ENCODE results near the gene SF3B3. TPM values are rescaled to one million over a fixed set of nuclear protein-coding genes. Genes with fewer than 3 reads are reported as not detected.
"Not testable (repeated sequence)": the region's sequence is repeated elsewhere in the genome, so short reads cannot be mapped to it uniquely, and the experiment has no call there.

Gene SF3B3
- total RNA-seq, 2 donors from 2014 or later = 394 to 560 TPM

- peak overlapping the region; percentile 11 to 62 for H3K27ac Mint-ChIP-seq
- H3K9me3 Mint-ChIP-seq = no peaks in the 10 kb centered on the region
- H3K27me3 Mint-ChIP-seq = no peaks in the 10 kb centered on the region
- DNase-seq (ENCODE audit: low spot score) (no peak), ATAC-seq (no peak)
- H3K4me1 Mint-ChIP-seq (ENCODE audit: low read depth in 2 of 2) = peaks cover 46 to 47% of the 10 kb centered on the region in 2 donors
- peaks cover 50% of the 10 kb centered on the region for H3K36me3 Mint-ChIP-seq
- H3K4me3 Mint-ChIP-seq = peak overlapping the region; percentile 99
Observed at GRCh38 chr16:70526403-70526802, 2.8 kb downstream of the SF3B3 start.

GRCh38 chr16:70527315-70527996 lies 3.8 kb downstream of the SF3B3 start:
- Mint-ChIP-seq H3K27ac (peak overlapping the region; percentile 11 to 62), H3K9me3 (no peaks in the 10 kb centered on the region), H3K4me1 (ENCODE audit: low read depth in 2 of 2) (peaks cover 42 to 43% of the 10 kb centered on the region in 2 donors), H3K36me3 (peaks cover 52% of the 10 kb centered on the region), H3K27me3 (no peaks in the 10 kb centered on the region), H3K4me3 (peak overlapping the region; percentile 99)
- no peak for ATAC-seq
- DNase-seq (ENCODE audit: low spot score) = no peak

GRCh38 chr16:70529051-70529777 lies 5.6 kb downstream of the SF3B3 start:
- Mint-ChIP-seq H3K9me3 (no peaks in the 10 kb centered on the region), H3K36me3 (peaks cover 57% of the 10 kb centered on the region), H3K4me1 (ENCODE audit: low read depth in 2 of 2) (peaks cover 34 to 43% of the 10 kb centered on the region in 2 donors), H3K27ac (peak overlapping the region in 1 of 2 donors; percentile 12), H3K4me3 (peak overlapping the region; percentile 64), H3K27me3 (no peaks in the 10 kb centered on the region)
- DNase-seq (ENCODE audit: low spot score) (no peak), ATAC-seq (no peak)

- H3K4me1 Mint-ChIP-seq (ENCODE audit: low read depth in 2 of 2) = peaks cover 34 to 45% of the 10 kb centered on the region in 2 donors
- H3K27me3 Mint-ChIP-seq; H3K4me3 Mint-ChIP-seq; ATAC-seq; H3K9me3 Mint-ChIP-seq; DNase-seq (ENCODE audit: low spot score); H3K27ac Mint-ChIP-seq: not testable (repeated sequence)
- peaks cover 59% of the 10 kb centered on the region for H3K36me3 Mint-ChIP-seq
Observed at GRCh38 chr16:70529954-70530353, 6.3 kb downstream of the SF3B3 start.

- DNase-seq (ENCODE audit: low spot score) (no peak), ATAC-seq (no peak)
- Mint-ChIP-seq H3K27ac (no peak overlapping the region), H3K4me1 (ENCODE audit: low read depth in 2 of 2) (peaks cover 9 to 22% of the 10 kb centered on the region in 2 donors), H3K9me3 (no peaks in the 10 kb centered on the region), H3K4me3 (no peak overlapping the region), H3K27me3 (no peaks in the 10 kb centered on the region), H3K36me3 (peaks cover 50% of the 10 kb centered on the region)
Observed at GRCh38 chr16:70534971-70535370, 11.4 kb downstream of the SF3B3 start.

- DNase-seq (ENCODE audit: low spot score) = no peak
- Mint-ChIP-seq H3K4me3 (no peak overlapping the region), H3K36me3 (peaks cover 43% of the 10 kb centered on the region), H3K27me3 (no peaks in the 10 kb centered on the region), H3K27ac (no peak overlapping the region), H3K4me1 (ENCODE audit: low read depth in 2 of 2) (peaks cover 5 to 12% of the 10 kb centered on the region in 2 donors), H3K9me3 (no peaks in the 10 kb centered on the region)
- ATAC-seq = no peak
Observed at GRCh38 chr16:70540994-70541393, 17.4 kb downstream of the SF3B3 start.

GRCh38 chr16:70544548-70544947 lies 20.9 kb downstream of the SF3B3 start:
- no peak overlapping the region for H3K4me3 Mint-ChIP-seq
- H3K9me3 Mint-ChIP-seq = no peaks in the 10 kb centered on the region
- DNase-seq (ENCODE audit: low spot score) = no peak
- no peak overlapping the region for H3K27ac Mint-ChIP-seq
- peaks cover 12 to 15% of the 10 kb centered on the region in 2 donors for H3K4me1 Mint-ChIP-seq (ENCODE audit: low read depth in 2 of 2)
- H3K36me3 Mint-ChIP-seq = peaks cover 36% of the 10 kb centered on the region
- no peak for ATAC-seq
- H3K27me3 Mint-ChIP-seq = no peaks in the 10 kb centered on the region

GRCh38 chr16:70548936-70549335 lies 25.3 kb downstream of the SF3B3 start:
- no peaks in the 10 kb centered on the region for H3K27me3 Mint-ChIP-seq
- ATAC-seq = no peak

GRCh38 chr16:70550082-70550481 lies 26.5 kb downstream of the SF3B3 start:
- no peak for ATAC-seq
- Mint-ChIP-seq H3K4me1 (ENCODE audit: low read depth in 2 of 2) (peaks cover 12 to 18% of the 10 kb centered on the region in 2 donors), H3K4me3 (no peak overlapping the region), H3K9me3 (no peaks in the 10 kb centered on the region), H3K27me3 (no peaks in the 10 kb centered on the region), H3K27ac (peak overlapping the region in 1 of 2 donors; percentile 67), H3K36me3 (peaks cover 42% of the 10 kb centered on the region)
- no peak for DNase-seq (ENCODE audit: low spot score)

More at GRCh38 chr16:70548936-70549335, 25.3 kb downstream of the SF3B3 start:
- Mint-ChIP-seq H3K36me3 (peaks cover 37% of the 10 kb centered on the region), H3K27ac (no peak overlapping the region), H3K4me3 (no peak overlapping the region), H3K4me1 (ENCODE audit: low read depth in 2 of 2) (peaks cover 12 to 16% of the 10 kb centered on the region in 2 donors), H3K9me3 (no peaks in the 10 kb centered on the region)
- DNase-seq (ENCODE audit: low spot score) = no peak

GRCh38 chr16:70551788-70552187 lies 28.2 kb downstream of the SF3B3 start:
- H3K27me3 Mint-ChIP-seq = no peaks in the 10 kb centered on the region
- DNase-seq (ENCODE audit: low spot score) (no peak), ATAC-seq (no peak)
- H3K27ac Mint-ChIP-seq = no peak overlapping the region
- no peak overlapping the region for H3K4me3 Mint-ChIP-seq
- H3K4me1 Mint-ChIP-seq (ENCODE audit: low read depth in 2 of 2) = peaks cover 12 to 18% of the 10 kb centered on the region in 2 donors
- no peaks in the 10 kb centered on the region for H3K9me3 Mint-ChIP-seq
- peaks cover 44% of the 10 kb centered on the region for H3K36me3 Mint-ChIP-seq

- Mint-ChIP-seq H3K4me1 (ENCODE audit: low read depth in 2 of 2) (peaks cover 12 to 18% of the 10 kb centered on the region in 2 donors), H3K9me3 (no peaks in the 10 kb centered on the region), H3K4me3 (no peak overlapping the region), H3K27ac (no peak overlapping the region), H3K36me3 (peaks cover 51% of the 10 kb centered on the region), H3K27me3 (no peaks in the 10 kb centered on the region)
- DNase-seq (ENCODE audit: low spot score) (no peak), ATAC-seq (no peak)
Observed at GRCh38 chr16:70552675-70553074, 29.1 kb downstream of the SF3B3 start.

- Mint-ChIP-seq H3K27ac (no peak overlapping the region), H3K9me3 (no peaks in the 10 kb centered on the region), H3K27me3 (no peaks in the 10 kb centered on the region), H3K4me1 (ENCODE audit: low read depth in 2 of 2) (peaks cover 6 to 10% of the 10 kb centered on the region in 2 donors), H3K36me3 (peaks cover 49% of the 10 kb centered on the region), H3K4me3 (no peak overlapping the region)
- DNase-seq (ENCODE audit: low spot score) = no peak
- ATAC-seq = no peak
Observed at GRCh38 chr16:70553645-70554044, 30.0 kb downstream of the SF3B3 start.

- Mint-ChIP-seq H3K36me3 (peaks cover 42% of the 10 kb centered on the region), H3K27me3 (no peaks in the 10 kb centered on the region), H3K27ac (no peak overlapping the region), H3K9me3 (no peaks in the 10 kb centered on the region), H3K4me1 (ENCODE audit: low read depth in 2 of 2) (peaks cover 0 to 8% of the 10 kb centered on the region in 2 donors), H3K4me3 (no peak overlapping the region)
- no peak for ATAC-seq
- no peak for DNase-seq (ENCODE audit: low spot score)
Observed at GRCh38 chr16:70556063-70556462, 32.4 kb downstream of the SF3B3 start.

- Mint-ChIP-seq H3K4me3 (no peak overlapping the region), H3K9me3 (no peaks in the 10 kb centered on the region), H3K27me3 (no peaks in the 10 kb centered on the region), H3K36me3 (peaks cover 49% of the 10 kb centered on the region), H3K4me1 (ENCODE audit: low read depth in 2 of 2) (peaks cover 0 to 2% of the 10 kb centered on the region in 2 donors), H3K27ac (no peak overlapping the region)
- no peak for ATAC-seq
- no peak for DNase-seq (ENCODE audit: low spot score)
Observed at GRCh38 chr16:70561623-70562022, 38.0 kb downstream of the SF3B3 start.

All from natural killer cell treated with Interleukin-12 subunit alpha and Interleukin-12 subunit beta and Interleukin-15 and Interleukin-18, amount 100 ng/mL, for 72 hours (primary cell).